Neural cell (in vitro differentiated cells): Measurements from ENCODE around the gene SULT1C2. TPM values are rescaled to one million over a fixed set of nuclear protein-coding genes. Genes with fewer than 3 reads are reported as not detected.

ENCODE experiments used
- H2AFZ ChIP-seq: fragments of 200-600, 300-800 bp; sonication (generic), shearing (Covaris generic); 2 replicates; pipeline ENCODE4 v1.6.0; 2014; ENCODE audit warnings: low read depth, mild to moderate bottlenecking, antibody characterized with exemption, low read length, moderate library complexity
- H3F3A ChIP-seq: fragments of 200-600 bp; shearing (Covaris generic); 2 replicates; pipeline ENCODE4 v1.6.1; 2016; ENCODE audit warnings: mild to moderate bottlenecking, moderate library complexity, mixed read lengths, antibody characterized with exemption, low read length; ENCODE audit not compliant: insufficient read depth, poor library complexity, severe bottlenecking
- H3K27ac ChIP-seq: fragments of 200-600, 300-800 bp; sonication (generic), shearing (Covaris generic); 2 replicates; pipeline ENCODE4 v1.5.1; 2014; ENCODE audit warnings: mild to moderate bottlenecking, low read length, moderate library complexity
- H3K27me3 ChIP-seq: fragments of 300-800, 200-600 bp; sonication (generic), shearing (Covaris generic); 2 replicates; pipeline ENCODE4 v1.6.0; 2014; ENCODE audit warnings: mild to moderate bottlenecking, low read depth, low read length, moderate library complexity; ENCODE audit not compliant: insufficient read depth
- H3K36me3 ChIP-seq: fragments of 300-800, 200-600 bp; sonication (generic), shearing (Covaris generic); 2 replicates; pipeline ENCODE4 v1.5.1; 2014; ENCODE audit warnings: mild to moderate bottlenecking, antibody characterized with exemption, low read length, moderate library complexity; ENCODE audit not compliant: insufficient read depth
- H3K4me2 ChIP-seq: fragments of 300-800, 200-600 bp; sonication (generic), shearing (Covaris generic); 2 replicates; pipeline ENCODE4 v1.6.0; 2014; ENCODE audit warnings: mild to moderate bottlenecking, low read length
- H3K4me3 ChIP-seq: fragments of 300-800, 200-600 bp; sonication (generic), shearing (Covaris generic); 2 replicates; pipeline ENCODE4 v1.5.1; 2014; ENCODE audit warnings: mild to moderate bottlenecking, low read length, moderate library complexity
- H3K79me2 ChIP-seq: fragments of 200-600 bp; shearing (Covaris generic); replicated peaks from 2 replicates; pipeline ENCODE4 v1.6.0; 2014; ENCODE audit warnings: mild to moderate bottlenecking, low read length, moderate library complexity; ENCODE audit not compliant: insufficient read depth
- H3K9ac ChIP-seq: fragments of 300-800, 200-600 bp; sonication (generic), shearing (Covaris generic); 2 replicates; pipeline ENCODE4 v1.6.1; 2016; ENCODE audit warnings: mild to moderate bottlenecking, low read length, mixed read lengths
- H3K9me2 ChIP-seq: fragments of 200-600 bp; shearing (Covaris generic); 2 replicates; pipeline ENCODE4 v1.6.1; 2016; ENCODE audit warnings: mild to moderate bottlenecking, low read length, mixed read lengths; ENCODE audit not compliant: insufficient read depth
- H3K9me3 ChIP-seq: fragments of 200-600, 300-800 bp; sonication (generic), shearing (Covaris generic); 2 replicates; pipeline ENCODE4 v1.6.1; 2016; ENCODE audit warnings: mild to moderate bottlenecking, mixed run types, low read length, moderate library complexity, mixed read lengths
- H4K20me1 ChIP-seq: fragments of 200-600 bp; shearing (Covaris generic); 2 replicates; pipeline ENCODE4 v1.6.1; 2016; ENCODE audit warnings: mild to moderate bottlenecking, mixed run types; ENCODE audit not compliant: insufficient read depth
- CTCF ChIP-seq: fragments of 450-650 bp; IDR thresholded peaks from 2 replicates; pipeline ENCODE4 v1.5.1; 2014; ENCODE audit warnings: antibody characterized with exemption, mild to moderate bottlenecking, moderate library complexity; ENCODE audit not compliant: poor library complexity, severe bottlenecking
- EP300 ChIP-seq: fragments of 450-650 bp; conservative IDR thresholded peaks from 2 replicates; pipeline ENCODE4 v1.6.1; 2014; ENCODE audit warnings: antibody characterized with exemption, mild to moderate bottlenecking, moderate library complexity; ENCODE audit not compliant: poor library complexity, severe bottlenecking
- EZH2 ChIP-seq: fragments of 200-600, 300-800 bp; shearing (Covaris generic), sonication (generic); IDR thresholded peaks from 2 replicates; pipeline ENCODE4 v1.6.1; 2014; ENCODE audit warnings: antibody characterized with exemption, low read length, borderline replicate concordance, mild to moderate bottlenecking; ENCODE audit not compliant: insufficient read depth, poor library complexity, severe bottlenecking
- MXI1 ChIP-seq: fragments of 450-650 bp; conservative IDR thresholded peaks from 2 replicates; pipeline ENCODE4 v1.6.1; 2014; ENCODE audit warnings: antibody characterized with exemption, mild to moderate bottlenecking; ENCODE audit not compliant: poor library complexity, severe bottlenecking
- POLR2AphosphoS5 ChIP-seq: IDR thresholded peaks from 2 replicates; pipeline ENCODE4 v1.6.1; 2012
- RAD21 ChIP-seq: fragments of 450-650 bp; conservative IDR thresholded peaks from 2 replicates; pipeline ENCODE4 v1.6.1; 2014; ENCODE audit warnings: antibody characterized with exemption, mild to moderate bottlenecking, moderate library complexity
- REST ChIP-seq: IDR thresholded peaks from 2 replicates; pipeline ENCODE4 v1.6.1; 2012; ENCODE audit warnings: borderline replicate concordance
- SMC3 ChIP-seq: fragments of 450-650 bp; conservative IDR thresholded peaks from 2 replicates; pipeline ENCODE4 v1.6.1; 2014; ENCODE audit warnings: antibody characterized with exemption, mild to moderate bottlenecking, moderate library complexity; ENCODE audit not compliant: poor library complexity
- TAF1 ChIP-seq: IDR thresholded peaks from 2 replicates; pipeline ENCODE4 v1.6.1; 2012; ENCODE audit warnings: low read depth
- polyA plus RNA-seq: library from polyadenylated mRNA; depleted of rRNA; stranded (reverse); fragments of >200 nt; gene quantifications from 2 replicates; pipeline ENCODE4 v1.2.3, GENCODE V29; 2014

The SULT1C2 gene
- polyA plus RNA-seq, 1 donor from 2014 or later = not detected

GRCh38 chr2:108305901-108306300, 17.2 kb downstream of the SULT1C2 start:
- Histone ChIP-seq H3K4me3 (no peak overlapping the region), H3K9me2 (no peaks in the 10 kb centered on the region), H3K9me3 (no peaks in the 10 kb centered on the region), H2AFZ (no peak overlapping the region), H3K27ac (no peak overlapping the region), H3K27me3 (no peaks in the 10 kb centered on the region), H3K4me2 (no peak overlapping the region), H4K20me1 (no peaks in the 10 kb centered on the region), H3K79me2 (no peaks in the 10 kb centered on the region), H3F3A (no peaks in the 10 kb centered on the region), H3K36me3 (no peaks in the 10 kb centered on the region), H3K9ac (no peak overlapping the region)
- TF ChIP-seq CTCF (no peak), MXI1 (no peak), POLR2AphosphoS5 (no peak), SMC3 (no peak), TAF1 (no peak), REST (no peak), RAD21 (no peak), EP300 (no peak), EZH2 (no peak)

GRCh38 chr2:108309903-108310302, 21.2 kb downstream of the SULT1C2 start:
- H3K9ac ChIP-seq = no peak overlapping the region
- TF ChIP-seq RAD21 = no peak
- TF ChIP-seq SMC3 = no peak
- TF ChIP-seq REST = no peak
- no peak for TF ChIP-seq EP300
- no peak for TF ChIP-seq CTCF
- no peak for TF ChIP-seq EZH2
- no peak for TF ChIP-seq MXI1
- no peak for TF ChIP-seq TAF1
- TF ChIP-seq POLR2AphosphoS5 = no peak
- no peaks in the 10 kb centered on the region for H3K79me2 ChIP-seq
- H3F3A ChIP-seq = no peaks in the 10 kb centered on the region
- no peaks in the 10 kb centered on the region for H3K36me3 ChIP-seq
- no peak overlapping the region for H3K4me2 ChIP-seq
- no peak overlapping the region for H3K27ac ChIP-seq
- H3K4me3 ChIP-seq = no peak overlapping the region
- H3K9me3 ChIP-seq = no peaks in the 10 kb centered on the region
- no peak overlapping the region for H2AFZ ChIP-seq
- H3K27me3 ChIP-seq = no peaks in the 10 kb centered on the region
- H3K9me2 ChIP-seq = no peaks in the 10 kb centered on the region
- no peaks in the 10 kb centered on the region for H4K20me1 ChIP-seq
